A673 (cell line): Measurements from ENCODE around the gene MMP24. TPM values are rescaled to one million over a fixed set of nuclear protein-coding genes. Genes with fewer than 3 reads are reported as not detected.

Source experiments
- BruUV-seq: library from RNA; stranded (reverse); fragments of 400-500 nt; replicated peaks from 2 replicates; lab custom pipeline; 2021; lab: Mats Ljungman, UMichigan
- CTCF ChIA-PET: fragments of 300-600 bp; sonication (Branson Sonifier 250); formaldehyde crosslinking; loops from one replicate; lab custom pipeline; 2022; ENCODE audit warnings: antibody characterized with exemption; lab: Charles Lee
- POLR2A ChIA-PET: fragments of 300-600 bp; sonication (Branson Sonifier 250); formaldehyde crosslinking; loops from one replicate; lab custom pipeline; 2022; ENCODE audit warnings: antibody characterized with exemption; ENCODE audit not compliant: low non-redundant PET; lab: Charles Lee
- DNase-seq: peaks from one replicate; pipeline ENCODE4 v3.0.0-alpha.2; 2015; ENCODE audit warnings: low spot score
- H3K27ac ChIP-seq: fragments of 200-600 bp; sonication (generic); 2 replicates; pipeline ENCODE4 v1.5.1; 2016; ENCODE audit warnings: mixed run types, low read depth, mild to moderate bottlenecking, mixed read lengths, antibody characterized with exemption, low read length; ENCODE audit not compliant: poor library complexity, severe bottlenecking
- H3K27me3 ChIP-seq: fragments of 200-600 bp; sonication (generic); replicated peaks from 2 replicates; pipeline ENCODE4 v1.6.1; 2017; ENCODE audit warnings: mixed run types, low read depth, mild to moderate bottlenecking, mixed read lengths, antibody characterized with exemption, low read length; ENCODE audit not compliant: insufficient read depth, poor library complexity
- H3K36me3 ChIP-seq: fragments of 200-600 bp; sonication (generic); 2 replicates; pipeline ENCODE4 v1.6.1; 2016; ENCODE audit warnings: mixed run types, mild to moderate bottlenecking, mixed read lengths, antibody characterized with exemption, low read length; ENCODE audit not compliant: insufficient read depth, poor library complexity, severe bottlenecking
- H3K4me1 ChIP-seq: fragments of 200-600 bp; sonication (generic); 2 replicates; pipeline ENCODE4 v1.6.1; 2017; ENCODE audit warnings: mixed run types, mild to moderate bottlenecking, mixed read lengths, antibody characterized with exemption, low read length; ENCODE audit not compliant: insufficient read depth, poor library complexity, severe bottlenecking
- H3K4me3 ChIP-seq: fragments of 200-600 bp; sonication (generic); 2 replicates; pipeline ENCODE4 v1.5.1; 2016; ENCODE audit warnings: low read depth, mixed run types, mild to moderate bottlenecking, mixed read lengths, low read length; ENCODE audit not compliant: poor library complexity, severe bottlenecking
- H3K9me3 ChIP-seq: fragments of 200-600 bp; sonication (generic); 2 replicates; pipeline ENCODE4 v1.6.1; 2016; ENCODE audit warnings: mixed run types, low read depth, mild to moderate bottlenecking, mixed read lengths, antibody characterized with exemption, low read length; ENCODE audit not compliant: poor library complexity, severe bottlenecking
- EZH2 ChIP-seq: fragments of 200-600 bp; sonication (generic); IDR thresholded peaks from 2 replicates; pipeline ENCODE4 v1.6.1; 2017; ENCODE audit warnings: borderline replicate concordance, low read depth, mild to moderate bottlenecking, mixed read lengths, antibody characterized with exemption, low read length; ENCODE audit not compliant: poor library complexity, severe bottlenecking
- intact Hi-C: fragments of 100-400 bp; cut with micrococcal nuclease; formaldehyde crosslinking; loops from one replicate; pipeline ENCODE4 v1.10.0; 2022; ENCODE audit not compliant: unreplicated experiment
- total RNA-seq: library from RNA; stranded (reverse); gene quantifications from 2 replicates; pipeline ENCODE4 v1.2.3, GENCODE V29; 2021
- TF ChIP-seq, protein P1 (sequence below): fragments of 300-800, 200-600 bp; sonication (generic); conservative IDR thresholded peaks from 2 replicates; pipeline ENCODE4 v1.5.1; 2017; ENCODE audit warnings: low read depth, mild to moderate bottlenecking, antibody characterized with exemption, low read length, moderate library complexity, mixed read lengths

The MMP24 gene
- total RNA-seq, 1 experiment from 2014 or later: 0.11 TPM

- Histone ChIP-seq H3K27ac (no peak overlapping the region), H3K27me3 (peaks cover 7% of the 10 kb centered on the region), H3K4me1 (no peaks in the 10 kb centered on the region), H3K36me3 (no peaks in the 10 kb centered on the region), H3K4me3 (no peak overlapping the region), H3K9me3 (no peaks in the 10 kb centered on the region)
- no peak for TF ChIP-seq EZH2
- TF ChIP-seq, protein P1, sequence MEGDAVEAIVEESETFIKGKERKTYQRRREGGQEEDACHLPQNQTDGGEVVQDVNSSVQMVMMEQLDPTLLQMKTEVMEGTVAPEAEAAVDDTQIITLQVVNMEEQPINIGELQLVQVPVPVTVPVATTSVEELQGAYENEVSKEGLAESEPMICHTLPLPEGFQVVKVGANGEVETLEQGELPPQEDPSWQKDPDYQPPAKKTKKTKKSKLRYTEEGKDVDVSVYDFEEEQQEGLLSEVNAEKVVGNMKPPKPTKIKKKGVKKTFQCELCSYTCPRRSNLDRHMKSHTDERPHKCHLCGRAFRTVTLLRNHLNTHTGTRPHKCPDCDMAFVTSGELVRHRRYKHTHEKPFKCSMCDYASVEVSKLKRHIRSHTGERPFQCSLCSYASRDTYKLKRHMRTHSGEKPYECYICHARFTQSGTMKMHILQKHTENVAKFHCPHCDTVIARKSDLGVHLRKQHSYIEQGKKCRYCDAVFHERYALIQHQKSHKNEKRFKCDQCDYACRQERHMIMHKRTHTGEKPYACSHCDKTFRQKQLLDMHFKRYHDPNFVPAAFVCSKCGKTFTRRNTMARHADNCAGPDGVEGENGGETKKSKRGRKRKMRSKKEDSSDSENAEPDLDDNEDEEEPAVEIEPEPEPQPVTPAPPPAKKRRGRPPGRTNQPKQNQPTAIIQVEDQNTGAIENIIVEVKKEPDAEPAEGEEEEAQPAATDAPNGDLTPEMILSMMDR: no peak
- no TSS peak for BruUV-seq
- intact Hi-C loops: no loop called here
- ChIA-PET POLR2A (no interaction called here), CTCF (interaction anchor here (0.7 kb wide), 1 partner anchor 59 kb away, joined by 3 read pairs; no protein-coding TSS in a partner anchor)
- DNase-seq: no peak
Measured at GRCh38 chr20:35216541-35216940, 9.9 kb upstream of the MMP24 start.

- Histone ChIP-seq H3K9me3 (no peaks in the 10 kb centered on the region), H3K36me3 (no peaks in the 10 kb centered on the region), H3K27ac (no peak overlapping the region), H3K4me3 (no peak overlapping the region), H3K27me3 (peaks cover 45% of the 10 kb centered on the region), H3K4me1 (no peaks in the 10 kb centered on the region)
- TF ChIP-seq, protein P1: no peak
- TF ChIP-seq EZH2: no peak
- no peak for DNase-seq
- CTCF ChIA-PET: interaction anchor here (0.6 kb wide), 1 partner anchor 351 kb away, joined by 3 read pairs; the partner anchor contains the start of gene GGT7
- intact Hi-C loops: no loop called here
- BruUV-seq: no TSS peak
- POLR2A ChIA-PET: no interaction called here
Measured at GRCh38 chr20:35223941-35224340, 2.5 kb upstream of the MMP24 start.

GRCh38 chr20:35224536-35224935 is 2.0 kb upstream of the MMP24 start:
- no peaks in the 10 kb centered on the region for H3K4me1 ChIP-seq

More at GRCh38 chr20:35224536-35224935, 2.0 kb upstream of the MMP24 start:
- POLR2A ChIA-PET: no interaction called here
- Histone ChIP-seq H3K36me3 (no peaks in the 10 kb centered on the region), H3K27ac (no peak overlapping the region), H3K4me3 (no peak overlapping the region), H3K9me3 (no peaks in the 10 kb centered on the region), H3K27me3 (peaks cover 50% of the 10 kb centered on the region)
- CTCF ChIA-PET: interaction anchor here (0.6 kb wide), 1 partner anchor 56 kb away, joined by 7 read pairs; no protein-coding TSS in a partner anchor
- intact Hi-C loops: no loop called here
- DNase-seq: no peak
- BruUV-seq: no TSS peak
- TF ChIP-seq, protein P1: no peak
- TF ChIP-seq EZH2: no peak
